Left cardiac atrium (tissue), 4 donors: ENCODE measurements around the gene CT47C1. TPM values are rescaled to one million over a fixed set of nuclear protein-coding genes. Genes with fewer than 3 reads are reported as not detected.
"Not testable (repeated sequence)": the region's sequence is repeated elsewhere in the genome, so short reads cannot be mapped to it uniquely, and the experiment has no call there.

ENCODE experiments used
- ATAC-seq, 2 donors: fragments of 200-7000 bp; cut with Tn5 transposase; one replicate each; pipeline ENCODE4 v1.9.1; 2020; ENCODE audit warnings: mild to moderate bottlenecking in 2 of 2, moderate library complexity in 2 of 2
- DNase-seq: peaks from one replicate; pipeline ENCODE4 v3.0.0-alpha.2; 2020
- intact Hi-C, 2 donors: fragments of 100-400 bp; cut with DNase I; formaldehyde crosslinking; loops; one replicate each; pipeline versions ENCODE4 v1.14.1 to v1.15.1; 2022 to 2023
- long read RNA-seq: library from polyadenylated mRNA; unstranded; transcript quantifications from one replicate; pipeline ENCODE4 v2.0.0, GENCODE V29; 2021
- total RNA-seq, 2 donors: library from RNA; stranded (reverse); fragmentation: NEBNext Ultra II Directional; extraction: Animal tissue kit (Norgen Biotek cat#: 25700); gene quantifications; one replicate each; pipeline ENCODE4 v1.2.1, GENCODE V29; 2021
- donor health status: DM: no; HTN: yes; CAD: no.
- donor health status: DM: no; HTN: yes; CAD: no; lungs with severe emphysema.
- donor health status: DM: yes; HTN: yes; CAD: no.
- donor health status: Dilated cardiomyopathy.

Gene CT47C1
- total RNA-seq: not detected
- long read RNA-seq: 0 reads

- intact Hi-C loops: loop anchor here in 1 of 2 donors (5.0 kb wide), 1 partner anchor 235 kb away; no protein-coding TSS in a partner anchor
- DNase-seq: no peak
- ATAC-seq: no peak
These were observed at the start of gene CT47C1 for GRCh38 chrX:119072744-119073143. Gene CT47C1 (plus strand): TSS chrX:119072993. CDS start chrX:119073226, 233 bp downstream.

- no peak for ATAC-seq
- intact Hi-C loops: no loop called here
- DNase-seq: no peak
These were observed 46.9 kb upstream of the CT47C1 start for GRCh38 chrX:119025900-119026299.

- intact Hi-C loops, DNase-seq, ATAC-seq: not testable (repeated sequence)
These were observed 46.4 kb upstream of the CT47C1 start for GRCh38 chrX:119026344-119026743.

GRCh38 chrX:119027960-119028732 is 44.6 kb upstream of the CT47C1 start:
- DNase-seq, intact Hi-C loops, ATAC-seq: not testable (repeated sequence)

GRCh38 chrX:119028733-119029330 is 44.0 kb upstream of the CT47C1 start:
- intact Hi-C loops: no loop called here
- ATAC-seq (peak; percentile 44 to 53), DNase-seq (no peak)

- ATAC-seq, DNase-seq, intact Hi-C loops: not testable (repeated sequence)
These were observed 43.1 kb upstream of the CT47C1 start for GRCh38 chrX:119029656-119030055.

- ATAC-seq (no peak), DNase-seq (no peak)
- intact Hi-C loops: no loop called here
These were observed 41.8 kb upstream of the CT47C1 start for GRCh38 chrX:119030990-119031389.

GRCh38 chrX:119036107-119037029 is 36.4 kb upstream of the CT47C1 start:
- intact Hi-C loops: no loop called here
- no peak for DNase-seq
- no peak for ATAC-seq

GRCh38 chrX:119040432-119040831 is 32.4 kb upstream of the CT47C1 start:
- no peak for DNase-seq
- intact Hi-C loops: no loop called here
- ATAC-seq: peak in 1 of 2 donors; percentile 21

GRCh38 chrX:119041175-119041574 is 31.6 kb upstream of the CT47C1 start:
- peak; percentile 97 to 99 for ATAC-seq
- intact Hi-C loops: no loop called here
- peak; percentile 72 for DNase-seq

GRCh38 chrX:119042040-119042439 is 30.8 kb upstream of the CT47C1 start:
- no peak for DNase-seq

GRCh38 chrX:119042996-119043395 is 29.8 kb upstream of the CT47C1 start:
- no peak for DNase-seq
- intact Hi-C loops: no loop called here

More at GRCh38 chrX:119042040-119042439, 30.8 kb upstream of the CT47C1 start:
- intact Hi-C loops: no loop called here
- ATAC-seq: no peak

GRCh38 chrX:119045884-119046283 is 26.9 kb upstream of the CT47C1 start:
- DNase-seq: no peak
- no peak for ATAC-seq
- intact Hi-C loops: no loop called here

More at GRCh38 chrX:119042996-119043395, 29.8 kb upstream of the CT47C1 start:
- no peak for ATAC-seq

- intact Hi-C loops: no loop called here
- ATAC-seq: peak; percentile 59 to 90
- no peak for DNase-seq
These were observed 17.1 kb upstream of the CT47C1 start for GRCh38 chrX:119055687-119056086.

GRCh38 chrX:119062750-119063374 is 9.9 kb upstream of the CT47C1 start:
- peak in 1 of 2 donors; percentile 62 for ATAC-seq
- intact Hi-C loops: no loop called here
- DNase-seq: no peak

- no peak for DNase-seq
- no peak for ATAC-seq
- intact Hi-C loops: no loop called here
These were observed 9.4 kb upstream of the CT47C1 start for GRCh38 chrX:119063428-119063827.

GRCh38 chrX:119067023-119067739 is 5.6 kb upstream of the CT47C1 start:
- DNase-seq: peak; percentile 62
- intact Hi-C loops: loop anchor here (2.0 to 5.0 kb wide), 4 partner anchors 60 to 220 kb away; no protein-coding TSS in a partner anchor
- ATAC-seq: peak; percentile 68 to 72

- ATAC-seq (no peak), DNase-seq (no peak)
- intact Hi-C loops: loop anchor here in 1 of 2 donors (5.0 kb wide), 2 partner anchors 62 to 222 kb away; no protein-coding TSS in a partner anchor
These were observed 3.7 kb upstream of the CT47C1 start for GRCh38 chrX:119069128-119069527.
